Esophagus (tissue), 2 donors: ENCODE measurements around the gene CNTNAP5. TPM values are rescaled to one million over a fixed set of nuclear protein-coding genes. Genes with fewer than 3 reads are reported as not detected.

Experiments used
- H3K27ac ChIP-seq, 2 donors: one replicate each; pipeline ENCODE4 v1.5.1; 2013; ENCODE audit warnings: low read depth in 2 of 2, mild to moderate bottlenecking in 2 of 2, inconsistent platforms in 1 of 2, low read length in 1 of 2, moderate library complexity in 1 of 2
- H3K27me3 ChIP-seq, 2 donors: one replicate each; pipeline ENCODE4 v1.6.1; 2013; ENCODE audit warnings: low read length in 2 of 2, control low read depth in 1 of 2, mild to moderate bottlenecking in 1 of 2; ENCODE audit not compliant: insufficient read depth in 2 of 2, control insufficient read depth in 1 of 2
- H3K36me3 ChIP-seq, 2 donors: one replicate each; pipeline ENCODE4 v1.6.1; 2013; ENCODE audit warnings: low read length in 1 of 2; ENCODE audit not compliant: control insufficient read depth in 2 of 2, insufficient read depth in 2 of 2
- H3K4me1 ChIP-seq, 2 donors: one replicate each; pipeline ENCODE4 v1.6.1; 2013; ENCODE audit warnings: low read length in 1 of 2; ENCODE audit not compliant: control insufficient read depth in 2 of 2, insufficient read depth in 2 of 2
- H3K4me3 ChIP-seq, 2 donors: one replicate each; pipeline ENCODE4 v1.5.1; 2013; ENCODE audit warnings: low read length in 2 of 2, mild to moderate bottlenecking in 2 of 2, low read depth in 1 of 2, moderate library complexity in 1 of 2
- H3K9me3 ChIP-seq, 2 donors: one replicate each; pipeline ENCODE4 v1.6.1; 2013; ENCODE audit warnings: mild to moderate bottlenecking in 2 of 2, low read depth in 1 of 2, low read length in 1 of 2, moderate library complexity in 1 of 2; ENCODE audit not compliant: control insufficient read depth in 2 of 2, insufficient read depth in 1 of 2
- WGBS, 2 donors: extraction: QIAGEN DNeasy Blood & Tissue Kit; methylation state at CpG; one replicate each; pipeline ENCODE4 v1.1.7; 2013; 5-methylcytosine and 5-hydroxymethylcytosine counted together
- polyA plus RNA-seq, 2 donors: library from polyadenylated mRNA; stranded (reverse); fragments of 200-250 nt; gene quantifications; one replicate each; pipeline ENCODE4 v1.2.3, GENCODE V29; 2013
- donor health status: healthy with polysubstance abuse.
- donor health status: Bipolar disorder and iron deficiency.

Gene CNTNAP5
- polyA plus RNA-seq, 2 donors = not detected

DNA sequence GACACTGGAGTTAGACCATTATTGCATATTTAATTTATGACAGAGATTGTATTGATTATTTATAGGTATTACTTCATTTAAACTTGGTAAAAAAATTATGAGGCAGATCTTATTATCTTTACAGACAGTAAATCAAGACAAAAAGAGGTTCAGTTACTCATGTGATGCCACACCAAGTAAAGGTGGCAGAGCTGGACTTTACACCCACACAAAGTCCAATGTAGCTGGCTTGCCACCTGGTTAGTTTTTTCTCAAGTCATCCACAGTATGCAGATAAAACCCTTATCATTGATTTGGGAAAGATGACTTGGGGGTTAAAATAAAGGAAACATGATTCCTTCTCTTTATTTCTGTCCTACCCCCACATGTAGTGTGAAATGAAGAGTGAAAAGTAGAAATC, 137.2 kb downstream of the CNTNAP5 start:
- no peaks in the 10 kb centered on the region for H3K36me3 ChIP-seq
- peaks cover 0 to 2% of the 10 kb centered on the region in 2 donors for H3K9me3 ChIP-seq
- H3K27ac ChIP-seq = no peak overlapping the region
- H3K27me3 ChIP-seq = no peaks in the 10 kb centered on the region
- H3K4me3 ChIP-seq = no peak overlapping the region
- H3K4me1 ChIP-seq = no peaks in the 10 kb centered on the region

DNA sequence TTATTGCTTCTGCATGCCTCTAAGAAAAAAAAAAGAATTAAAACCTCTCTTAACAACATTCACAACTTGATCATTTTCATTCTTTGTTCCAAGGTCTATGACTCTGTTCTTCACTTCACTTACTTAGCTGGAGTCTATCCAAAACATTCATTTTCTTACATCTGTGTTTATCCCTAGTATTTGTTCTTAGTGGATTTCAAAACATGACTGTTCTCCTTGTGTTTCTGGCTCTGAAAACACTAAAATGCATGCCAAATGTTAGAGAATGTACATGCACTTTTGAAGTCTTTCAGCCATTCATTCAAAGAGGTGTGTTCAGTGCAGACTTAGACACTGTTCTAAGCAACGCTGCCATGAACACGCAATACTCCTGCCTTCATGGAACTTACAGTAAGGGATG, 138.8 kb downstream of the CNTNAP5 start:
- H3K36me3 ChIP-seq = no peaks in the 10 kb centered on the region
- H3K27ac ChIP-seq = no peak overlapping the region
- H3K4me3 ChIP-seq = no peak overlapping the region
- 44 to 68% methylated on average over 2 of the region's 2 CpGs for WGBS, 2 donors
- peaks cover 0 to 2% of the 10 kb centered on the region in 2 donors for H3K9me3 ChIP-seq
- no peaks in the 10 kb centered on the region for H3K4me1 ChIP-seq
- no peaks in the 10 kb centered on the region for H3K27me3 ChIP-seq

DNA sequence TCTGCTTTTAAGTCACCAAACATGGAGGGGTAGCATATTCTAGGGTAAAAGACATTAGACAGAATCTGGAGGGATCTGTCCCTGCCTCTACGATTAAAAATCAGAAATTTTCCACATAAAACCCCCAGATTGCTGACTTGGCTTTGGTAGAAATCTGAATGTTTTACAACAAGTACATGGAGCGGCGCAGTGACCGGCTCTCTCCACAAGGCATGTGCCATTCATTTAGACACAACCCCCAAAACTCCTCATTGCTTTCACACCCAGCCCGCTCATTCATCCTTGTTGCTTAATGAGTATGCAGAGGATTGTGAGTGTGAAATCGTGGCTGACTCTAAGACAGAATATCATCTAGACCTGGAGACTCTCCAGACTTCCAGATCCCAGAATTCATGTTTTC, 140.6 kb downstream of the CNTNAP5 start:
- H3K4me1 ChIP-seq = no peaks in the 10 kb centered on the region
- no peak overlapping the region for H3K4me3 ChIP-seq
- H3K9me3 ChIP-seq = peaks cover 2 to 4% of the 10 kb centered on the region in 2 donors
- WGBS, 2 donors = 86 to 89% methylated on average over 6 of the region's 6 CpGs
- H3K36me3 ChIP-seq = no peaks in the 10 kb centered on the region
- no peaks in the 10 kb centered on the region for H3K27me3 ChIP-seq
- no peak overlapping the region for H3K27ac ChIP-seq

DNA sequence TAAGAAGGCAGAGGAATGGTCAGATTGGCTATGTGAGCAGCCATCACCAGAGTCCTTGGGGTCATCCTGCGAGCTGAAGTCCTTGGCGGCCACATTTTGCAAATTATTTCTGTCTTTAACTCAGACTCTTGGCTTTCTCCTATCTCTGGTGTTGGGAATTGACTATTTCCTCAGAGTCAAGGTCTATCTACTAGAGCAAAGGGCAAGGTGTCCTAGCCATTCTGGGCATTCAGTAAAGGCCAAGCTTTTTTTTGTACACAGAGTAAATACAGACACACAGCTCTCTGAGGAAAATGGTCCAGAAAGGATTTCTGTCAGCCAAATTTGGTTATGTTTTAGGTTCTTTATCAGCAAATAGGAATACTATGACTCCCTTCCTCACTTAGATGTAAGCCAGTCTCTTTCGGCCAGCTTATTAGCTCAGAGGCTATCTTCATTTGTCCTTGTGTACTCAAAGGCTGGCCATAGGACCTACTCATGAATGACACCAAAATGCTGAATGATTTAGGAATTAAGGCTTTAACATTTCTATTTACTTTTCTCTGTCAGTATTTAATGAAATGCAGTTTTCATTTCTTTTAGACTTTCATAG, 146.5 kb downstream of the CNTNAP5 start:
- Histone ChIP-seq H3K4me3 (no peak overlapping the region), H3K27me3 (no peaks in the 10 kb centered on the region), H3K36me3 (no peaks in the 10 kb centered on the region), H3K9me3 (peaks cover 0 to 4% of the 10 kb centered on the region in 2 donors), H3K4me1 (no peaks in the 10 kb centered on the region), H3K27ac (no peak overlapping the region)
- WGBS, 2 donors = 80 to 82% methylated on average over 3 of the region's 3 CpGs

DNA sequence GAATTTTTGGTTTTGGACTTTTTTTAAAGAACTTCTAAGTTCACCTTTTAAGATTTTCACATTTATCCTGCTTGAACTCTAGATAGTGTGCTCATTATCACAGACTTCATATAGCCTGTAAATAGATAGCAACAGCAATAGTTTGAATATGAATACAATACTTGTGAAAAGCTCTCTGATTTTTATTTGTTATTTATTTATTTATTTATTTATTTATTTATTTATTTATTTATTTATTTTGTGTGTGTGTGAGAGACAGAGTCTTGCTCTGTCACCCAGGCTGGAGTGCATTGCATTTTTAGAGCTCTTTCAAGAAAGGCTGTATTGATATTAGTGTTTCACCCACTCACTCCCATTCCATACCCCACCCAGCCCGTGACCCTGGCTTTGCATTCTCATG, 153.6 kb downstream of the CNTNAP5 start:
- no peaks in the 10 kb centered on the region for H3K36me3 ChIP-seq
- no peak overlapping the region for H3K4me3 ChIP-seq
- H3K4me1 ChIP-seq = no peaks in the 10 kb centered on the region
- H3K9me3 ChIP-seq = no peaks in the 10 kb centered on the region
- WGBS, 2 donors = 86 to 88% methylated on average over 1 of the region's 1 CpG
- H3K27ac ChIP-seq = no peak overlapping the region
- no peaks in the 10 kb centered on the region for H3K27me3 ChIP-seq

DNA sequence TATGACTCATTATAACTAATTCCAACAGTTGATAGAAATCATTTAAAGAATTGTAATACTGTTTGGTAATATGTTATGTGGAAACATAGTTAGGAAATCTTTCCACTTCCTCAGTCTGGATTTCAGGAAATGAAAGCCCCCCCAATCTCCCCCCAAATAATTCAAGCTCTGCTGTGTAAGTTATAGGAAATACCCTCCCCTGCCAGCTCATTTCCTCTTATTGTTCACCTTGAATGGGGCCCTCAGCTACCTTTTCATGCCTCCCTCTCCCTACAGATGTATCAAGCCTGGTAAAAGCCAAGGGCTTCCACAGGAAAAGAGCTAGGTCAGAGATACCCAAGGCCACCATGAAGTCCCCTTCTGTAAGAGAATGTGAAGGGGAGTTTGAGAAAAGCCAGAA, 155.5 kb downstream of the CNTNAP5 start:
- H3K4me3 ChIP-seq = no peak overlapping the region
- H3K4me1 ChIP-seq = no peaks in the 10 kb centered on the region
- no peaks in the 10 kb centered on the region for H3K27me3 ChIP-seq
- no peak overlapping the region for H3K27ac ChIP-seq
- no peaks in the 10 kb centered on the region for H3K36me3 ChIP-seq
- H3K9me3 ChIP-seq = peaks cover 0 to 2% of the 10 kb centered on the region in 2 donors

DNA sequence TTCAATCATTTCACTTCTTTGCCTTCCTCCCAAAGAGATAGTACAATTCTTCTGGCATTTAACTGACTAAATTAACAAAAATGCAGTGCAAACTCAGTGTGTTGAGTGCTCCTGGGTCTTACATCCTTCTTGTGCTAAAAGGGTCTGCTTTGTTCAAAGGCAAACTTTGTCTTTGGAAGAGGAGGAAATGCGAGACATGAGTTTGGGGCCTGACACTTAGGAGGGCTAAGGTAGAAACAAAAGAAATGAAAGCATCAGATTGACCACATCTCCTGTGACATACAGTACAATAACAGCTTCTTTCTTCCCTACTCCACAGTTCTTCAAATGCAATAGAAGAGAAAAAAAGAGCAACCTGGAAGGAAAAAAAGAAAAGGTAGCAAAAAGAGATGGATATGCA, 161.7 kb downstream of the CNTNAP5 start:
- Histone ChIP-seq H3K4me3 (no peak overlapping the region), H3K27ac (no peak overlapping the region)
- 80 to 83% methylated on average over 1 of the region's 1 CpG for WGBS, 2 donors

DNA sequence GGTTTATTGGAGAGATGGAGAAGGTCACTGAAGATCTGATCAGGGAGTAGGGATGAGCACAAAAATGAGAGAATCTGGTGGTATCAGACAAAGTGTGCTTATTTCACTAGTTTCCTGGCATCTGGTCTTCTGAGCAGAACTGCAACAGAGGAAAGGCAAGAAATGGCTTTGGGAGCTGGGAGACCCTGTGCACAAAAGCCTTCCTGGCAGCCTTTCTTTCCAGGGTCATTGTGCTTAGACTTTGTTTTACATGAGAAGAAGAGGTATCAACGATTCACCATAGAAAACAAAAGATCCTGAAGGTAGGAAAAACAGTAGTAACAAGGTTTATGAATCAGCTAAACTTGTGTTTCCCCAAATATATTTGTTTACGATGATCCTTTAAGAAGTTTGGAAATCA, 162.9 kb downstream of the CNTNAP5 start:
- WGBS, 2 donors = 60 to 70% methylated on average over 2 of the region's 2 CpGs
- H3K36me3 ChIP-seq = no peaks in the 10 kb centered on the region
- H3K9me3 ChIP-seq = peaks cover 2 to 3% of the 10 kb centered on the region in 2 donors
- no peaks in the 10 kb centered on the region for H3K27me3 ChIP-seq
- H3K4me1 ChIP-seq = no peaks in the 10 kb centered on the region
- H3K27ac ChIP-seq = no peak overlapping the region
- no peak overlapping the region for H3K4me3 ChIP-seq

More for the DNA sequence above, 161.7 kb downstream of the CNTNAP5 start:
- no peaks in the 10 kb centered on the region for H3K27me3 ChIP-seq
- H3K4me1 ChIP-seq = no peaks in the 10 kb centered on the region
- no peaks in the 10 kb centered on the region for H3K36me3 ChIP-seq
- peaks cover 0 to 3% of the 10 kb centered on the region in 2 donors for H3K9me3 ChIP-seq

DNA sequence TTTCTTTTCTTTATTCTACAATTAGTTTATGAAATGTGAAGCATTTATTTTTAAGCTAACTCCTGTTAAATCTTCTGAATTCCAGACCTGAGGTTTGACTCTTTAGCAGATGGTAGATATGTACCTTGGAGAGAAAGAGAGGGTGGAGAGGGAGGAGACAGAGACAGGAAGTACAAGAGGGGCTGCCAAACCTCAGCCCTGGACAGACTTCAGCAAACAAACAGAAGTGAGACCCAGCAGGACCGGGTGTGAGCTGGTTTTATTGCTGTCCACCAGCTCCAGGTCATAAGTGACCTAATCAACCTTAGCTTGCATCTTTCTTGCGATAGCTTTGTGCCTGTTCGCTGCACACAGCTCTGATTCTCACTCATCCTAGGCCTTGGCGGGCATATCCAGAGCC, 168.6 kb downstream of the CNTNAP5 start:
- no peaks in the 10 kb centered on the region for H3K27me3 ChIP-seq
- peaks cover 0 to 2% of the 10 kb centered on the region in 2 donors for H3K9me3 ChIP-seq
- WGBS, 2 donors = 72 to 73% methylated on average over 4 of the region's 4 CpGs
- H3K36me3 ChIP-seq = no peaks in the 10 kb centered on the region
- H3K27ac ChIP-seq = no peak overlapping the region
- H3K4me3 ChIP-seq = no peak overlapping the region
- H3K4me1 ChIP-seq = no peaks in the 10 kb centered on the region

DNA sequence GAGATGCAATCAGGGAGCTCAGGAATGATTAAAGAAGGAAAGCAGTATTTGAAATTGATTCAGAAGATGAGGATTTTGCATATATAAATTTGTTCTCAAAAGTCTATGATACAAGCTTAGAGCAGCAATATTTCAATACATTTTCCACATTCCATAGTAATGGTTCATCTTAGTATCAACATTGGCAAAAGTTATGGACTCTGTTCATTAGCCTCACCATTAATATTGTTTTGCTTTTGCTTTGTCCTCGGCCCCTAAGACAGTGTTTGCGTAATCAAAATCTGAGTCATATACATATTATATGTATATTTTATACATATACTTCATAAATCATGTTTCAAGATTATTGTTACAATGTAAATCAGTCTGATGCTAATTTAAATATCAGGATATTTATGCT, 176.6 kb downstream of the CNTNAP5 start:
- H3K27me3 ChIP-seq = no peaks in the 10 kb centered on the region
- no peaks in the 10 kb centered on the region for H3K4me1 ChIP-seq
- H3K36me3 ChIP-seq = no peaks in the 10 kb centered on the region
- H3K4me3 ChIP-seq = no peak overlapping the region
- H3K27ac ChIP-seq = no peak overlapping the region
- WGBS, 2 donors = 73 to 84% methylated on average over 2 of the region's 2 CpGs
- no peaks in the 10 kb centered on the region for H3K9me3 ChIP-seq
